ENCODE data around the gene ZCCHC17. TPM values are rescaled to one million over a fixed set of nuclear protein-coding genes. Genes with fewer than 3 reads are reported as not detected.
"Not testable (repeated sequence)": the region's sequence is repeated elsewhere in the genome, so short reads cannot be mapped to it uniquely, and the experiment has no call there.

ZCCHC17 gene
- 38.5 and 47.6 TPM in 2 replicates for total RNA-seq (2014; rRNA removed)
- polyA plus RNA-seq (2012), result 45.1 TPM

DNA sequence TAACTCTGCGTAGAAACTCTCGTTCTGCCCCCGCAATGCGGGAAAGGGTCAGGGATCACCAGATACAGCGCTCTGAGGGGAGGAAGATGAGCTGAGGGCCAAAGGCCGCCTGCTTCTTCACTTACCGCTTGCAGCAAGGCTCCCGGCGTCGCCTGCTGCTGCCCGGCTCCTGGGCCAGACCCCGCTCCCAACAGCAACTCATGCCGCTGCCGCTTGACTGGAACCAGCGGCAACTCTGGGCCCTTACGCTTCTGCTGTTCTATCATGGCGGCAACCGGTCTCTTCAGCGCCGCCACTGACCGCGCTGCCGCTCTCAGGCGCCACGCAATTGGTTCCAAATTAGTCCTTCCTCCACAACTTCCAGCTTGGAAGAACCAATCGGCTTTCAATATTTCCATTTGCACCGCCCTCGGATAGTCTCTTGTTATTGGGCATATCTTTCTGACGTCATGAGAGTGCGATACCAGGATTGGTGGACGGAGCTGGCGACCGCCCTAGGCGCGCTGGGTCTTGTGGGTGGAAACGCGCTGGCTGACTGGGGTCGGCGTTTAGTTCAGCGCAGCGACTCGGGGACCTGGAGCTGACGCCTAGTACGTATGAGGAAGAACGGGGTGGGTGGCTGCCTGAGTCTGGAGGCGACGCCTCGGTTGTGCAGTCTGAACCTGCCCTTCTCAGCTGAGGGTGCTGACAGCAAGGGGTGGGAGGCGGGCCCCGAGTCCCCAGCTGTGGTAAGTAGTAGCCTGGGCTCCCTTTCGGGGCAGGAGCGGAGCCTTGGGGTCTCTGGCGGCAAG is at the start of gene ZCCHC17, which contains the start of gene SNRNP40:
Gene ZCCHC17, plus strand, starts transcription at position 547 of the 791 bp plus-strand sequence. CDS start 13,067 bp downstream, outside the sequence.
Gene SNRNP40, minus strand, starts transcription at position 303 of the 791 bp plus-strand sequence. Its CDS starts 37 bp downstream, at position 266.
- DNase-seq (ENCODE audit: low read depth), result peak; percentile 100

- DNase-seq (ENCODE audit: low read depth), result no peak
Observed at GRCh38 chr1:31248276-31248675, 48.6 kb upstream of the ZCCHC17 start.

DNA sequence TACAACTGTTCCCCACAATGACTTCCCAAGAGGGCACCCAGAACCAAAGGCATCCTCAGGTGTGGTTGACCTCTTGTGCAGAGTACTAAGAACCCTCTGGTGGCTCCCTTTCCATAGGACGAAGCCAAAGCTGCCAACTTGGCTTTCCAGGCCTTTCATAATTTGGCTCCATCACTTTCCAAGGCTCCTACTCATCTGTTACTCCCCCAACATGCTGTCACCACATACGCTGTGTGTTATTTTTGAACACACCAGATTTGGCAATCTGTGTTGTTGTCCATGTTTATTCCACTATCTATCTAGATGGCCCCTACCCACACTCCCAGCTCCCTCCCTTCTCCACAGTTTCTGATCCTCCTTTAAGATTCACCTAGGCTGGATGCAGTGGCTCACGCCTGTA is 47.0 kb upstream of the ZCCHC17 start:
- DNase-seq (ENCODE audit: low read depth), result no peak

DNA sequence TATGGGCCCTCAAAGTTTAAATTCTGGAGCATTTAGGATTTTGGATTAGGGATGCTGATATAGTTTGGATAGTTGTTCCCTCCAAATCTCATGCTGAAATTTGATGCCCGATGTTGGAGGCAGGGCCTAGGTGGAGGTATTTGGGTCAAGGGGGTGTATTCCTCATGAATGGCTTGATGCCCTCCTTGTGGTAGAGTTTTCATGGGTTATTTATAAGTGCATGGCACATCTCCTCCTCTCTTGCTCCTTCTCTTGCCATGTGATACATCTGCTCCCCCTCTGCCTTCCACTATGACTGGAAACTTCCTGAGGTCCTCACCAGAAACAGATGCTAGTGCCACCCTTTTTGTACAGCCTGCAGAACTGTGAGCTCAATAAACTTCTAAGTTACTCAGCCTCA is 39.6 kb upstream of the ZCCHC17 start:
- DNase-seq (ENCODE audit: low read depth), result no peak

GRCh38 chr1:31258581-31258980 is 38.3 kb upstream of the ZCCHC17 start:
- no peak for DNase-seq (ENCODE audit: low read depth)

GRCh38 chr1:31259746-31260145 is 37.1 kb upstream of the ZCCHC17 start:
- DNase-seq (ENCODE audit: low read depth), result peak; percentile 19

GRCh38 chr1:31261916-31262315 is 34.9 kb upstream of the ZCCHC17 start:
- no peak for DNase-seq (ENCODE audit: low read depth)

- DNase-seq (ENCODE audit: low read depth), result not testable (repeated sequence)
Observed at GRCh38 chr1:31262393-31262792, 34.4 kb upstream of the ZCCHC17 start.

DNA sequence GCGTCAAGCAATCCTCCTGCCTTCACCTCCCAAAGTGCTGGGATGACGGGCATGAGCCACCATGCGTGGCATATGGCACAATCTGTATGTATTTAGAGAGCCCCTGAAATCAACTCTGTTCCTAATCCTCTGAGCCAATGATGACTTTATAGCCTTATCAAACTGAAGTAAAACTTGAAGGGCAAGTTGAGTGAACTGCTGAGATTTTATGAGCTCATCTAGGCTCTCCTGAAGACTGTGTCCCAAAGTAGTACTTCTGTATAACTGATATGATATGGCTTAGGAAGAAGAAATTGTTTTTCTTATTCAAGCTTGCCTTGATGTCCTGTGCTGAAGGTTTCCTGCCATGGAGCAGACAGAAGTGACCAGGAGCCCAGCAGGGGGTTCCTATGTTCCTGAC is 33.4 kb upstream of the ZCCHC17 start:
- no peak for DNase-seq (ENCODE audit: low read depth)

DNA sequence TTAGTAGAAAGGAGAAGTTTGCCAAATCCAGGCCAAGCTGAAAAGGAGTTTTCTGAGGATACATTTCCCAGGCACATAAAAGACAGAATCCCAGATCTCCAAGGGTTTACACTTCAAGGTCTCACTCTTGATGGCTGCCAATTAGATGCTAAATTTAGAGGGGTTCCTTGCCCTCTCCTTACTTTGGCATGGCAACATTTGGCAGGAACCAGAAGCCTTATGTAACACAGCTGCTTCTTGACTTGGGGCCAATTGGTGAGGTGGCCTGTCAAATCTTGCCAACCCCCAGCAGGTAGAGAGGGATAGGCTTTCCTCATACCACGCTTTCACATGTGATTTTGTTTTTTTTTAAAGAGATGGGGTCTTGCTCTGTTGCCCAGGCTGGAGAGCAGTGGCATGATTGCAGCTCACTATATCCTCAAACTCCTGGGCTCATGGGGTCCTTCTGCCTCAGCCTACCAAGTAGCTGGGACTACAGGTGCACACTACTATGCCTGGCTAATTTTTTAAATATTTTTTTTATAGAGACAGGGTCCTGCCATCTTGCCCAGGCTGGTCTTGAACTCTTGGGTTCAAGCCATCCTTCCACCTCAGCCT is 31.9 kb upstream of the ZCCHC17 start:
- no peak for DNase-seq (ENCODE audit: low read depth)

GRCh38 chr1:31266547-31266946 is 30.3 kb upstream of the ZCCHC17 start:
- no peak for DNase-seq (ENCODE audit: low read depth)

- no peak for DNase-seq (ENCODE audit: low read depth)
Observed at GRCh38 chr1:31272369-31272768, 24.5 kb upstream of the ZCCHC17 start.

- no peak for DNase-seq (ENCODE audit: low read depth)
Observed at GRCh38 chr1:31273619-31274018, 23.2 kb upstream of the ZCCHC17 start.

- not testable (repeated sequence) for DNase-seq (ENCODE audit: low read depth)
Observed at GRCh38 chr1:31282426-31282825, 14.4 kb upstream of the ZCCHC17 start.

- not testable (repeated sequence) for DNase-seq (ENCODE audit: low read depth)
Observed at GRCh38 chr1:31287791-31288190, 9.0 kb upstream of the ZCCHC17 start.

- DNase-seq (ENCODE audit: low read depth), result no peak
Observed at GRCh38 chr1:31289021-31289420, 7.8 kb upstream of the ZCCHC17 start.

DNA sequence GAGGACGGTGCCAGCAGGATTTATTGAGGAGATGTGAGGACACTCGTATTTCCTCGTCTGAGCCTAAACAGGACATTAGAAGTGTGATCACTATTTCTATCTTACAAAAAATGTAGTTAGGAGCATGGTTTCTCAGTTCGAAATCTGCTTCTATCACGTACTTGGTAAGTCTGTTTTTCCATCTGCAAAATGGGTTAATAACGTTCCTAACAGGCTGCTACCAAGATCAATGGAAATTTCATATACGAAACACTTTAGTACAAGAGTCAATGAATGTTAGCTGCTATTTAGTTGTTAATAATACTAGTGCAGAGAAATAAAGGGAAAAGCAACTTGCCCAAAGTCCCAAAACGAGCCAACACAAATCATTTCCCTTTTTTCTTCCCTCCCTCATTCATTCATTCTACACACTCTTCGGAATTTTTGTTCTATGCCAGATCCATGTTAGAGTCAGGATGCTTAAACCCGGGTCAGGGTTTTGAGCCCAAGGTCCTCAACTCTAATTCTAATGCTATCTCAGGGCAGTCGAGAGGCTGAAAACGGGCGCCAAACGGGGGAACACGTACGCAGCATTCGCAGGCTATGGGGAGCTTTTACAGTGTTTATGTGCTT is 852 bp upstream of the ZCCHC17 start:
- peak; percentile 1 for DNase-seq (ENCODE audit: low read depth)

GRCh38 chr1:31297277-31298247 is 730 bp downstream of the ZCCHC17 start:
- DNase-seq (ENCODE audit: low read depth), result peak; percentile 9

- DNase-seq (ENCODE audit: low read depth), result peak; percentile 5
Observed at GRCh38 chr1:31299365-31299764, 2.5 kb downstream of the ZCCHC17 start.

DNA sequence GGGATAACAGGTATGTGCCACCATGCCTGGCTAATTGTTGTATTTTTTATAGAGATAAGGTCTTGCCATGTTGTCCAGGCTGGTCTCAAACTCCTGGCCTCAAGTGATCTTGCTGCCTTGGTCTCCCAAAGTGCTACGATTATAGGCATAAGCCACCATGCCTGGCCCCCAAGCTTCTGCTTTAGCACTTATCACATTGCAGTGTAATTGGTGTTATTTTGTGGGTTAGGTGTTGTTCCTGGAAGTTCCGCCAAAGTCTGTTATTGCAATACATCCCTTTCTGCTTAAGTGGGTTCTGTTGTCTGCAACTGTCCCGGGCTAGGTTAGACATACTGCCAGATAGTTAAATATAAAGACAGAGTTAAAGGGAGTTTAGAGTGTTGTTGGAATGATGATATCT is 3.4 kb downstream of the ZCCHC17 start:
- no peak for DNase-seq (ENCODE audit: low read depth)

Data from LHCN-M2 (cell line).